MV-4-11 (cell line): Measurements from ENCODE around the gene FGGY.

Source experiments
- DNase-seq: peaks from one replicate; lab custom pipeline; 2025; lab: John Stamatoyannopoulos, UW

FGGY gene

GRCh38 chr1:59388191-59388590 is 91.3 kb downstream of the FGGY start:
- DNase-seq: no peak

GRCh38 chr1:59389847-59390246 is 93.0 kb downstream of the FGGY start:
- DNase-seq: no peak

- no peak for DNase-seq
Observed at GRCh38 chr1:59390307-59390706, 93.4 kb downstream of the FGGY start.

- DNase-seq: peak; percentile 16
Observed at GRCh38 chr1:59391212-59392179, 94.6 kb downstream of the FGGY start.

- no peak for DNase-seq
Observed at GRCh38 chr1:59393211-59394180, 96.6 kb downstream of the FGGY start.

GRCh38 chr1:59394706-59395425 is 98.0 kb downstream of the FGGY start:
- DNase-seq: no peak

GRCh38 chr1:59396387-59396786 is 99.5 kb downstream of the FGGY start:
- DNase-seq: peak; percentile 22

- no peak for DNase-seq
Observed at GRCh38 chr1:59397139-59397858, 100.4 kb downstream of the FGGY start.

GRCh38 chr1:59399642-59400041 is 102.7 kb downstream of the FGGY start:
- no peak for DNase-seq

GRCh38 chr1:59401581-59401980 is 104.7 kb downstream of the FGGY start:
- no peak for DNase-seq

GRCh38 chr1:59404796-59405195 is 107.9 kb downstream of the FGGY start:
- no peak for DNase-seq

GRCh38 chr1:59406437-59407164 is 109.7 kb downstream of the FGGY start:
- no peak for DNase-seq

GRCh38 chr1:59408608-59409240 is 111.8 kb downstream of the FGGY start:
- no peak for DNase-seq

GRCh38 chr1:59409549-59409948 is 112.7 kb downstream of the FGGY start:
- no peak for DNase-seq

- DNase-seq: no peak
Observed at GRCh38 chr1:59409986-59410385, 113.1 kb downstream of the FGGY start.

- DNase-seq: peak; percentile 26
Observed at GRCh38 chr1:59410457-59410856, 113.6 kb downstream of the FGGY start.

GRCh38 chr1:59411147-59411546 is 114.3 kb downstream of the FGGY start:
- DNase-seq: no peak

GRCh38 chr1:59412718-59413326 is 115.9 kb downstream of the FGGY start:
- peak; percentile 91 for DNase-seq

- no peak for DNase-seq
Observed at GRCh38 chr1:59413327-59413720, 116.4 kb downstream of the FGGY start.
